ENCODE data around the gene PLXNA2. TPM values are rescaled to one million over a fixed set of nuclear protein-coding genes. Genes with fewer than 3 reads are reported as not detected.

The PLXNA2 gene
- total and polyA plus RNA-seq, 2 of the 13 experiments (the other 11 are each of a cell fraction or from before 2014, with no cell fraction given): 1.1 to 2.1 TPM

- in situ Hi-C loops (cut with HindIII; ENCODE audit: extremely low pct_ligation_motif_present, low pct_unique_long_range_greater_than_20kb): no loop called here
- intact Hi-C loops (cut with micrococcal nuclease; ENCODE audit: unreplicated experiment): no loop called here
- H3K27me3 ChIP-seq (ENCODE audit: control insufficient read depth in 1 of 2, insufficient read depth in 2 of 2, low read length in 2 of 2): no peaks in the 10 kb centered on the region
- WGBS (ENCODE audit: low lambda C conversion rate): 72% methylated on average over 13 of the region's 13 CpGs
- CTCF ChIA-PET (ENCODE audit: low intra/inter-chr PET ratio, low total read pairs): no interaction called here
- FAIRE-seq (no peak), ATAC-seq (no peak), DNase-seq (ENCODE audit: low spot score) (no peak)
- POLR2A ChIA-PET: no interaction called here
- H3K36me3 ChIP-seq (replicated peaks in 1 of 2; ENCODE audit: control insufficient read depth in 1 of 2, insufficient read depth in 2 of 2, low read length in 2 of 2): no peaks in the 10 kb centered on the region; a peak in 1 of 5 replicates
- no peaks in the 10 kb centered on the region for H3K9me3 ChIP-seq (ENCODE audit: low read length)
- H3K4me2 ChIP-seq (ENCODE audit: low read depth, low read length): no peak overlapping the region
- no peak overlapping the region for H2AFZ ChIP-seq (ENCODE audit: low read length)
- H4K20me1 ChIP-seq (ENCODE audit: insufficient read depth, low read length): no peaks in the 10 kb centered on the region
- H3K4me3 ChIP-seq (replicated peaks in 1 of 3; ENCODE audit: insufficient read depth in 1 of 3, low read depth in 2 of 3, low read length in 3 of 3): no peak overlapping the region
- H3K9ac ChIP-seq (ENCODE audit: insufficient read depth, low read depth, low read length): no peak overlapping the region
- no peaks in the 10 kb centered on the region for H3K79me2 ChIP-seq (ENCODE audit: insufficient read depth, low read length)
- no TSS peak for BruUV-seq (replicated peaks)
- H3K4me1 ChIP-seq (ENCODE audit: insufficient read depth, low read length): no peaks in the 10 kb centered on the region
- H3K27ac ChIP-seq (ENCODE audit: extremely low read length, insufficient read depth, low read length): no peak overlapping the region
- TF ChIP-seq DNMT1 (CRISPR knock-in tag; IDR thresholded peaks at IDR 0.05) (no peak), KDM1A (CRISPR knock-in tag; IDR thresholded peaks at IDR 0.05) (no peak), ZNF280B (CRISPR knock-in tag; IDR thresholded peaks at IDR 0.05; ENCODE audit: borderline replicate concordance) (no peak), DZIP1 (CRISPR knock-in tag; IDR thresholded peaks at IDR 0.05) (no peak), SRSF9 (IDR thresholded peaks at IDR 0.05; ENCODE audit: borderline replicate concordance, insufficient read depth, low read depth, low read length, poor library complexity, severe bottlenecking) (no peak), DMAP1 (CRISPR knock-in tag; IDR thresholded peaks at IDR 0.05) (no peak), ARNTL (CRISPR knock-in tag; IDR thresholded peaks at IDR 0.05) (no peak), ZBTB10 (CRISPR knock-in tag; IDR thresholded peaks at IDR 0.05; ENCODE audit: borderline replicate concordance) (no peak), ZNF737 (CRISPR knock-in tag; IDR thresholded peaks at IDR 0.05; ENCODE audit: borderline replicate concordance) (no peak), ASH2L (IDR thresholded peaks at IDR 0.05; ENCODE audit: insufficient read length, low read depth, low read length) (no peak), MTA1 (CRISPR knock-in tag; IDR thresholded peaks at IDR 0.05; ENCODE audit: borderline replicate concordance) (no peak), JUNB (CRISPR knock-in tag; IDR thresholded peaks at IDR 0.05; ENCODE audit: borderline replicate concordance) (no peak), ZNF879 (CRISPR knock-in tag; IDR thresholded peaks at IDR 0.05) (no peak), ZC3H4 (CRISPR knock-in tag; IDR thresholded peaks at IDR 0.05; ENCODE audit: borderline replicate concordance) (no peak), PRMT3 (CRISPR knock-in tag; IDR thresholded peaks at IDR 0.05; ENCODE audit: borderline replicate concordance, low read depth) (no peak), ZSCAN25 (CRISPR knock-in tag; IDR thresholded peaks at IDR 0.05) (no peak), MYNN (CRISPR knock-in tag; IDR thresholded peaks at IDR 0.05; ENCODE audit: low read depth) (no peak)
Observed at GRCh38 chr1:208225954-208226937, 17.9 kb downstream of the PLXNA2 start.

Data from HepG2 (cell line).